HG02588 (cell line): Measurements from ENCODE around the gene UBE2K.
"Not testable (repeated sequence)": the region's sequence is repeated elsewhere in the genome, so short reads cannot be mapped to it uniquely, and the experiment has no call there.

Experiments
- ATAC-seq: cut with Tn5 transposase; IDR thresholded peaks from one replicate; pipeline ENCODE4 v1.9.1; 2021; ENCODE audit warnings: mild to moderate bottlenecking, moderate library complexity; ENCODE audit not compliant: unreplicated experiment

The UBE2K gene

DNA sequence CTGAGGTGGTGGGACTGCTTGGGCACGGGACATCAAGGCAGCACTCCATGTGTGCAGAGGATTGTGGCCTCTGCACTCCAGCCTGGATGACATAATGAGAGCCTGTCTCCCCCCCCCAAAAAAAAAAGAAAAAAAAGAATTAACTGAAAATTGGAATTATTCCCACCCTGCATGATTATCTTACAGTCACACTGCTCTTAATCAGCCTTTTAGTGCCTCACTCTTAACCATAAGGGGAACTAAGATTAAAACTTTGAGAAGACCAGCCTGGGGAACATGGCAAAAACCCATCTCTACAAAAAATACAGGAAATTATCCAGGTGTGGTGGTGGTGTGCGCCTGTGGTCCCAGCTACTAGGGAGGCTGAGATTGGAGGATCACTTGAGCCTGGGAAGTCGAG, 94.6 kb downstream of the UBE2K start:
- ATAC-seq, result no peak

DNA sequence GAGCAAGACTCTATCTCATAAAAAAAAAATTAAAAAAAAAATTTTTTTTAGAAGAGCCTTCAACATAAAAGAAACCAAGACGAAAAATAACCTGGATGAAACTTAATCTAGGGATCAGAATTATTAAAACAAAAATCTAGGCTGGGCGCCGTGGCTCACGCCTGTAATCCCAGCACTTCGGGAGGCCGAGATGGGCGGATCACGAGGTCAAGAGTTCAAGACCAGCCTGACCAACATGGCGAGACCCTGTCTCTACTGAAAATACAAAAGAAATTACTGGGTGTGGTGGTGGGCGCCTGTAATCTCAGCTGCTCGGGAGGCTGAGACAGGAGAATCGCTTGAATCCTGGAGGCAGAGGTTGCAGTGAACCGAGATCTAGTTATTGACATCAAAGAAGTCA, 95.0 kb downstream of the UBE2K start:
- ATAC-seq, result not testable (repeated sequence)

DNA sequence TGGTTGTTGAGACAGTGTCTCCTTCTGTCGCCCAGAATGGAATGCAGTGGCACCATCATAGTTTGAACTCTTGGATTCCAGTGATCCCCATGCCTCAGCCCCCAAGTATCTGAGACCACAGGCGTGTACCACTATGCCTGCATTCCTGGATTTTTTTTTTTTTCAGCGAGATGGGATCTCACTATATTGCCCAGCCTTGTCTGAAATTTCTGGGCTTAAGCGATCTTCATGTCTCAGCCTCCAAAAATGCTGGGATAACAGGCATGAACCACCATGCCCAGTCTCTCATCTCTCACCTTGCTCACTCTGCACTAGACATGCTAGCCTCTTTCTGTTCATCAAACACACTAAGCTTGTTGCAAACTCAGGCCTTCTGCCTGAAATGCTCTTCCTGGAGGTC, 104.1 kb downstream of the UBE2K start:
- ATAC-seq, result no peak

DNA sequence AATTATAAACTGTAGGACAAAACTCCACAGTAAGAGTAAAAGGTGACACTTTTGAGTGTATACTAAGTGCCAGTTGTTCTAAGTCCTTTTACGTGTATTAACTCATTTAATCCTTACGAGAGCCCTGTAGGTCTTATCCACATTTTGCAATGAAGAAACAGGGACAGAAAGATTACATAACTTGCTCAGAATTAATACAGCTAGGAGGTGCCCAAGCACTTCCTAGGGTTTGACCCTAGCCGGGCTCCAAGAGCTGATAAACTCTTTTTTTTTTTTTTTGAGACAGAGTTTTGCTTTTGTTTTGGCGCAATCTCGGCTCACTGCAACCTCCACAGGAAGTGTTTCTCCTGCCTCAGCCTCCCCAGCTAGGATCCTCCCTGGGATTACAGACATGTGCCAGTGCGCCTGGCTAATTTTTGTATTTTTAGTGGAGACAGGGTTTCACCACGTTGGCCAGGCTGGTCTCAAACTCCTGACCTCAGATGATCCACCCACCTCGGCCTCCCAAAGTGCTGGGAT, 110.4 kb downstream of the UBE2K start:
- no peak for ATAC-seq

DNA sequence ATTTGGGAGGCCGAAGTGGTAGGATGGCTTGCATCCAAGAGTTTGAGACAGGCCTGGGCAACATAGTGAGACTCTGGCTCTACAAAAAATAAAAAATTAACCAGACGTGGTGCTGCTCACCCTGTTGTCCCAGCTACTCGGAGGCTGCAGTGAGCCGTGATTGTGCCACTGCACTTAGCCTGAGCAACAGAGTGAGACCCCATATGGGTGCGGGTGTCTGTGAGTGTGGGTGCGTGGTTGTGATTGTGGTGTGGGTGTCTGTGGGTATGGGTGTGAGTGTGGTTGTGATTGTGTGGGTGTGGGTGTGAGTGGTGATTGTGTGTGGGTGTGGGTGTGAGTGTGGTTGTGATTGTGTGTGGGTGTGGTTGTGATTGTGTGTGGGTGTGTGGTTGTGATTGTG, 114.6 kb downstream of the UBE2K start:
- ATAC-seq, result no peak

DNA sequence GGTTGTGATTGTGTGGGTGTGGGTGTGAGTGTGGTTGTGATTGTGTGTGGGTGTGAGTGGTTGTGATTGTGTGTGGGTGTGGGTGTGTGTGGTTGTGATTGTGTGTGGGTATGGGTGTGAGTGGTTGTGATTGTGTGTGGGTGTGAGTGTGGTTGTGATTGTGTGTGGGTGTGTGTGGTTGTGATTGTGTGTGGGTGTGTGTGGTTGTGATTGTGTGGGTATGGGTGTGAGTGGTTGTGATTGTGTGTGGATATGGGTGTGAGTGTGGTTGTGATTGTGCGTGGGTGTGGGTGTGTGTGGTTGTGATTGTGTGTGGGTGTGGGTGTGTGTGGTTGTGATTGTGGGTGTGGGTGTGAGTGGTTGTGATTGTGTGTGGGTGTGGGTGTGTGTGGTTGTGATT, 115.1 kb downstream of the UBE2K start:
- ATAC-seq, result not testable (repeated sequence)

DNA sequence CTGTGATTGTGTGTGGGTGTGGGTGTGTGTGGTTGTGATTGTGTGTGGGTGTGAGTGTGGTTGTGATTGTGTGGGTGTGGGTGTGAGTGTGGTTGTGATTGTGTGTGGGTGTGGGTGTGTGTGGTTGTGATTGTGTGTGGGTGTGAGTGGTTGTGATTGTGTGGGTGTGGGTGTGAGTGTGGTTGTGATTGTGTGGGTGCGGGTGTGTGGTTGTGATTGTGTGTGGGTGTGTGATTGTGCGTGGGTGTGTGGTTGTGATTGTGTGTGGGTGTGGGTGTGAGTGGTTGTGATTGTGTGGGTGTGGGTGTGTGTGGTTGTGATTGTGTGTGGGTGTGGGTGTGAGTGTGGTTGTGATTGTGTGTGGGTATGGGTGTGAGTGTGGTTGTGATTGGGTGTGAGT, 115.8 kb downstream of the UBE2K start:
- ATAC-seq, result not testable (repeated sequence)

DNA sequence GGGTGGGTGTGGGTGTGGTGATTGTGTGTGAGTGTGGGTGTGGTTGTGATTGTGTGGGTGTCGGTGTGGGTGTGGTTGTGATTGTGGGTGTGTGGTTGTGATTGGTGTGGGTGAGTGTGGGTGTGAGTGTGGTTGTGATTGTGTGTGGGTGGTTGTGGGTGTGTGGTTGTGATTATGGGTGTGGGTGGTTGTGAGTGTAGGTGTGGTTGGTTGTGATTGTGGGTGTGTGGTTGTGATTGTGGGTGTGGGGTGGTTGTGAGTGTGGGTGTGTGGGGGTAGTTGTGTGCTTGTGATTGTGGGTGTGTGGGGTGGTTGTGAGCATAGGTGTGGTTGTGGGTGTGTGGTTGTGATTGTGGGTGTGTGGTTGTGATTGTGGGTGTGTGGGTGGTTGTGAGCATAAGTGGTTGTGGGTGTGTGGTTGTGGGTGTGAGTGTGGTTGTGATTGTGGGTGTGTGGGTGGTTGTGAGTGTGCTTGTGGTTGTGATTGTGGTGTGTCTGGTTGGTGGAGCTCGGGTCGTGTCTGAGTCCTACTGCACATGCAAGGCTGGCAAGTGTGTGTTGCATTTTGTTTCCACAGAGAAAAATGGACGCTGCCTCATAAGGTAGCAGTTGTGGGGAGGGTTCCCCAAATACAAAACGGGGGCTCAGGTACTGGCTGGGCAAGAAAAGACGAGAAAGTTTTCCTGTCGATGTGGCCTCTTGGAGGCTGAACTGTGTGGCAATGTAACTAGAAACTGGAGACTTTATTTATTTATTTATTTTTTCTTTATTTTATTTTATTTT, 116.7 kb downstream of the UBE2K start:
- no peak for ATAC-seq

DNA sequence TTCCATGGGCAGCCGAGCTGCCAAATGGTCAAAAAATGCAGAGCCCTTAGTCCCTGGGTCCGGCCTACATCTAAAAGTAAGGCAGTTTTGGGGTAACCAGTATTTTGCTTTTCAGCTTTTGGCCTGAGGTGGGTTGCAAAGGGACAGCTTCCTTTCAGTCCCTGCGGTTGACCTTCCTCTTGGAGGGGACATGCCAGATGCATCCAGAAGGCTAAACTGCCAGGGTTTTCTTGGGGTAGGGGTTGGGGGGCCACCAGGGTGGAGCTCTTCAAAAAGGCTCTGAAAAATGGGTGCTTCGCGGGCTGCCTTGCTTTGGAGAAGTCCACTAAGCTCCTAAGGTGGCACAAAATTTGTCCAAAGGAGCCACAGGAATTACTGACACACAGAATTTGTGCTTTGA, 120.7 kb downstream of the UBE2K start:
- no peak for ATAC-seq

DNA sequence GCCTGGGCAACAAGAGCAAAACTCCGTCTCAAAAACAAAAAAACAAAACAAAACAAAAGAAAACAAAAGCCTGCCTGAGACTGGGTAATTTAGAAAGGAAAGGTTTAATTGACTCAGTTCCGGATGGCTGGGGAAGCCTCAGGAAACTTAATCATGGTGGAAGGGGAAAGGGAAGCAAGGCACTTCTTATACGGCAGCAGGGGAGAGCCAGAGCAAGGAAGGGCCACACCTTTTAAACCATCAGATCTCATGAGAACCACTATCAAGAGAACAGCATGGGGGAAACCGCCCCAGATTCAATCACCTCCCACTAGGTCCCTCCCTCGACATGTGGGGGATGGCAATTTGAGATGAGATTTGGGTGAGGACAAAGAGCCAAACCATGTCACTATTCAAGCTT, 122.2 kb downstream of the UBE2K start:
- no peak for ATAC-seq

DNA sequence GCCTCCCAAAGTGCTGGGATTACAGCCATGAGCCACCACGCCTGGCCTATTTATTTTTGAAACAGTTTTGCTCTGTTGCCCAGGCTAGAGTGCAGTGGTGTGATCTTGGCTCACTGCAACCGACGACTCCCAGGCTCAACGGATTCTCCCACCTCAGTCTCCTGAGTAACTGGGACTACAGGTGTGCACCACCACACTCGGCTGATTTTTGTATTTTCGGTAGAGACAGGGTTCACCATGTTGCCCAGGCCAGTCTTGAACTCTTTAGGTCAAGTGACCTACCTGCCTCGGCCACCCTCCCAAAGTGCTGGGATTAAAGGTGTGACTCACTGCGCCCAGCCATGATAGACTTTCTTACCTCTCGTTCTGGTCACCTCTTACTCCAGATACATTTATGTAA, 124.0 kb downstream of the UBE2K start:
- ATAC-seq, result no peak

DNA sequence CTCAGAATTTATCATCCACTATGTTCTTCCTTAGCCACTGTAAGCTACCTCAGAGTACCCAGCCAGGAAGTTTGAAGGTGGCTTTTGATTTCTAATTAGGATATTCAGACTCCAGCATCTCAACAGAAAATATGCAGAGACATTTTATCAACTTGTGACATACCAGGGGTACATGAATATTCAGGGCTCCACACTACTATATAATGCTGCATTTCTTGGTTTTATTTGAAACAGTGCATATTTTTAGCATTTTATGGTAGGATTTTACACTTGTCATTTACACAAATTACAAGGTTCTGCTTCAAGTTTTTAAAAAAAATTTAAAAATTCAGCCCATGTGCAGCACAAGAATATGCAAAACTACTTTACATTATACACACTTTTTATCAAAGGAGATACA, 124.7 kb downstream of the UBE2K start:
- ATAC-seq, result no peak

DNA sequence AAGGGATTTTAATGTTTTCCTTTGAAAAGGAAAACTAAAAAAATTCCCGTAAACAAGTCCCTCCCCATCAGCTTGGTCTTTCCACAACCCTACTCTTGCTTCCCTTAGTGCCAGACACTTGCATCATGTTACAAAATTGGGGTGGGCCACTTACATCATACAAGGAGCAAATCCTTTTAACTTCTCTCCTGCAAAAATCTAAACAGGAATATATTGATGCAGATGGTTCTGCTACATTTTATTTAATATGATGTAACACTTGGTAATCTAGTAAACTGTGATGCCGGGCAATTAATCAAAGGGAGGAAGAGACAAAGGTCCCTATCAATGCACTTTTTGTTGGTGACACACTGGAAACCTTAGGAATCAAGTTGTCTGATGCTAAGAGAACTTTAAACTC, 125.3 kb downstream of the UBE2K start:
- ATAC-seq, result no peak

DNA sequence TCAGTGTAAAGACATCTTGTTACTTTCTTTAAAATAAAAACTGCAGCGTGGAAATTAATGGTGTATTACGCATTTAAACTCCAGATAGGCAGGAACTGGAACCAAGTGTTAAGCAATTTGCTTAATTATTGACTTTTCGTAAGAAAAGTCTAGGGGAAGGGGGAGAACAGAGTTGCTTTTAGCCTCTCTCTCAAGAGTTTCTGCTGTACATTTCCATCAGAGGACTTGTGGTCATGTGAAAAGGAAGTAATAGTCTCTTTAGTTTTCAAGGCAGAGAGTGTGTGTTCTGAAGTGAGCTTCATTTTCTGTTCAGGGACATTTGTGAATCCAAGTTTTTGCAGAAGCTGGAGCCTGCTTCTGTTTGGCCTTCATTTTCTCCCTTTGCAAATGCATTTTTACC, 127.2 kb downstream of the UBE2K start:
- ATAC-seq, result no peak

DNA sequence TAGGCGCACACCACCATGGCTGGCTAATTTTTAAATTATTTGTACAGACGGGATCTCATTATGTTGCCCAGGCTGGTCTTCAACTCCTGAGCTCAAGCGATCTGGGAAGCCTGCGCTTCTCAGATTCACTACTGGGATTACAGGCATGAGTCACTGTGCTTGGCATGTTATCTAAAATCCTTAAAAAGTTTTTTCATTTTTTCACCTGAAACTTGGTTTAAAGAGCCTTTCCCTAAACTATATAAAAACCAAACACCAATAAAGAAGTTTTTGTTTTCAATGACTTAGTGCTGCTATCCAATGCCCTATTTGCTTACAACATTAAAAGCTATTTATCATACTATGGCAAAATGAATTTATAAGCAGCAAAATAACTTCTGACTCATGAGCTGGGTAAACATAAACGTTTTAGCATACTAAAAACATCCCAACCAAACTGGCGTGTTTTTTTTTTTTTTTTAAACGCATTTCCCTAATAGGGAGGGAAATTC, 127.8 kb downstream of the UBE2K start:
- no peak for ATAC-seq
